ENCODE measurements around the gene SDHAF4. TPM values are rescaled to one million over a fixed set of nuclear protein-coding genes. Genes with fewer than 3 reads are reported as not detected.

The SDHAF4 gene
- 6.9 and 9.1 TPM in 2 replicates for total RNA-seq

GRCh38 chr6:70566751-70567382 lies at the start of gene SDHAF4:
SDHAF4 (plus strand) TSS chr6:70566930; CDS start chr6:70566941, 11 bp downstream.

Other genes starting within 250 kb of the SDHAF4 start
- 16.0 and 20.9 TPM in 2 replicates for gene FAM135A, start 153.4 kb upstream of the SDHAF4 start, total RNA-seq
- 26.6 and 28.4 TPM in 2 replicates for gene SMAP1, start 101.0 kb downstream of the SDHAF4 start, total RNA-seq